ENCODE data around the gene NAT10.

DNA sequence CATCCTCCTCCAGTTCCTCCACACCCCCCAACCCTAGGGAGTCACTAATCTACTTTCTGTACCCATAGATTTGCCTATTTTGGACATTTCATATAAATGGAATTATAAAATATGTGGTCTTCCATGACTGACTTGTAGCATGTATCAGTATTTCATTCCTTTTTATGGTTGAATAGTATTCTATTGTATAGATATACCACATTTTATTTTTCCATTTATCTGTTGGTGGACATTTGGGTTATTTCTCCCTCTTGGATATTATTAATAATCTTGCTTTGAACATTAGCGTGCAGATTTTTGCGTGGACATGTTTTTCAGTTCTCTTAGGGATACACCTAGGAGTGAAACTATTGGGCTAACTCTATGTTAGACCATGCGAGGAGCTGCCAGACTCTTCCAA is 23.4 kb downstream of the NAT10 start:
- TF ChIP-seq, protein P1, sequence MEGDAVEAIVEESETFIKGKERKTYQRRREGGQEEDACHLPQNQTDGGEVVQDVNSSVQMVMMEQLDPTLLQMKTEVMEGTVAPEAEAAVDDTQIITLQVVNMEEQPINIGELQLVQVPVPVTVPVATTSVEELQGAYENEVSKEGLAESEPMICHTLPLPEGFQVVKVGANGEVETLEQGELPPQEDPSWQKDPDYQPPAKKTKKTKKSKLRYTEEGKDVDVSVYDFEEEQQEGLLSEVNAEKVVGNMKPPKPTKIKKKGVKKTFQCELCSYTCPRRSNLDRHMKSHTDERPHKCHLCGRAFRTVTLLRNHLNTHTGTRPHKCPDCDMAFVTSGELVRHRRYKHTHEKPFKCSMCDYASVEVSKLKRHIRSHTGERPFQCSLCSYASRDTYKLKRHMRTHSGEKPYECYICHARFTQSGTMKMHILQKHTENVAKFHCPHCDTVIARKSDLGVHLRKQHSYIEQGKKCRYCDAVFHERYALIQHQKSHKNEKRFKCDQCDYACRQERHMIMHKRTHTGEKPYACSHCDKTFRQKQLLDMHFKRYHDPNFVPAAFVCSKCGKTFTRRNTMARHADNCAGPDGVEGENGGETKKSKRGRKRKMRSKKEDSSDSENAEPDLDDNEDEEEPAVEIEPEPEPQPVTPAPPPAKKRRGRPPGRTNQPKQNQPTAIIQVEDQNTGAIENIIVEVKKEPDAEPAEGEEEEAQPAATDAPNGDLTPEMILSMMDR (IDR thresholded peaks at IDR 0.05), result no peak
- no peak for TF ChIP-seq POLR2AphosphoS5 (IDR thresholded peaks at IDR 0.05)
- TF ChIP-seq POLR2A (IDR thresholded peaks at IDR 0.05), result no peak
- no peak for TF ChIP-seq EP300 (IDR thresholded peaks at IDR 0.05)

Data from suprapubic skin (tissue), 4 donors.